GM06990 (cell line): Measurements from ENCODE around the gene CPN2.

Experiments
- DNase-seq: peaks from one replicate; pipeline ENCODE4 v3.0.0-alpha.2; 2011; ENCODE audit not compliant: insufficient read length; ENCODE audit errors: extremely low read depth
- H3K27me3 ChIP-seq: replicated peaks from 2 replicates; pipeline ENCODE4 v1.6.0; 2011; ENCODE audit warnings: low read length; ENCODE audit not compliant: control insufficient read depth, insufficient read depth
- H3K36me3 ChIP-seq: 2 replicates; pipeline ENCODE4 v1.5.1; 2011; ENCODE audit warnings: low read length; ENCODE audit not compliant: control insufficient read depth, insufficient read depth
- H3K4me3 ChIP-seq: replicated peaks from 2 replicates; pipeline ENCODE4 v1.5.1; 2011; ENCODE audit warnings: low read depth, mild to moderate bottlenecking, control low read depth, low read length
- CTCF ChIP-seq: IDR thresholded peaks from 2 replicates; pipeline ENCODE4 v1.5.1; 2011; ENCODE audit warnings: low read length, control low read depth, mild to moderate bottlenecking, inconsistent platforms; ENCODE audit not compliant: insufficient read depth, poor library complexity, severe bottlenecking

CPN2 gene

DNA sequence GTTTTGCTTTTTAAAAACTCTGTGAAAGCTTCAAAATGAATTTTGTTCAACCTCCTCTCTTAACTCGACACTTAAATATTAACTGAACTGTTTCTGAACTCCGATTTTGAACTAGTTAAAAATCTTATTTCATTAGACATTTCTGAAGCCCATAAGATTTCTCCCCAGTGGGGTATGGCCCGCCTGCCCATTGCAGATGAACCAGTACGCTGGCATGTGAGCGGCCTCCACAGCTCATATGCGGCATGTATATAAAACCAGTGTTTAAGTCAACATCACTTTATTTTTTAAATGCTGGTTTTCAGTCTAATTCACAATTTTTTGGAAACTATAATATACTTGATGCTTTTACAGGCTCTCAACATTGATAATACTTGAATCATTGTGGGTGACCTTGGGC lies 50.2 kb downstream of the CPN2 start:
- H3K36me3 ChIP-seq: no peaks in the 10 kb centered on the region
- no peak for DNase-seq
- TF ChIP-seq CTCF: no peak
- no peaks in the 10 kb centered on the region for H3K27me3 ChIP-seq
- H3K4me3 ChIP-seq: no peak overlapping the region

GRCh38 chr3:194300382-194300758 lies 50.8 kb downstream of the CPN2 start:
- no peak overlapping the region for H3K4me3 ChIP-seq
- no peaks in the 10 kb centered on the region for H3K36me3 ChIP-seq
- no peak for DNase-seq
- no peak for TF ChIP-seq CTCF
- H3K27me3 ChIP-seq: no peaks in the 10 kb centered on the region

DNA sequence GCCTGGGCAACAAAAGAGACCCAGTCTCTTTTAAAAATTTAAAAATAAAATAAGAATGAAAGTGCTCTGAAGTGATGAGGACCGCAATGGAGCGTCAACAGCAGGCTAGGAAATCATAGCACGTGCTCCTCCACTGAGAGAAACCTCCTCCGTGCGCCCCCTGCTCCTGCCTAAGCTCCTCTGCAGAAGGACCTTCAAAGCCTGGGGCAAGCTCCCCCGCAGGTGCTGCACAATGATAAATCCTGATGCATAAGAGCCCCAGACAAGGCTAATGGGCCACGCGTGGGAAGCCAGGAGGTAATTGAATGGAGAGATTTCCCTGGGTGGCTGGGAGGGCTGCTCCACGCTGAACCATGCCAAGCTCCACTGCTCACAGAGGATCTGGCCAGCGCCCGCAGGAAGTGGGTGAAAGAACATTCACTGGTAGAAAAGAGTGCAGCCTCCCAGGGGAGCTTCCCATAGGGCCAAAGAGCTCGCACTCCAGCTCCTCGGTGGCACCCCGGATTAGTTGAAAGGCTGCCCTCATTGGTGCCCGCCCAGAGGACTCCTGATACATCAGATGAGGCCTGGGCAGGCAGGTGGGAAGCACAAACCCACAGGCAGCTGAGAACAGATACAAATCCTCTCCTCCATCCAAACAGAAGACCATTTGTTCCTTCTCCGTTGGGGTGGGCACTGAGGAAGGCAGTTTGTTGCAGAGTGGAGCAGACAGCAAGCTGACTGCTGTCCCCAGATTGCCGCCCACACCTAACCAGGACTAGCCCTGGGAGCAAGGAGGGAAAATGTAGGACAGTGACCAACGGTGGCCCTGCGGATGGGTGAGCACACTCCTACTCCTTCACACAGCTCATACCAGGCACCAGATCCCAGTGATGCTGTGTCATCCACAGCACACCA lies 52.5 kb downstream of the CPN2 start:
- no peak for DNase-seq
- TF ChIP-seq CTCF: no peak
- no peaks in the 10 kb centered on the region for H3K27me3 ChIP-seq
- no peak overlapping the region for H3K4me3 ChIP-seq
- H3K36me3 ChIP-seq: no peaks in the 10 kb centered on the region

- Histone ChIP-seq H3K4me3 (no peak overlapping the region), H3K36me3 (no peaks in the 10 kb centered on the region), H3K27me3 (no peaks in the 10 kb centered on the region)
- DNase-seq: no peak
- TF ChIP-seq CTCF: no peak
Measured at GRCh38 chr3:194296454-194297263, 54.5 kb downstream of the CPN2 start.

DNA sequence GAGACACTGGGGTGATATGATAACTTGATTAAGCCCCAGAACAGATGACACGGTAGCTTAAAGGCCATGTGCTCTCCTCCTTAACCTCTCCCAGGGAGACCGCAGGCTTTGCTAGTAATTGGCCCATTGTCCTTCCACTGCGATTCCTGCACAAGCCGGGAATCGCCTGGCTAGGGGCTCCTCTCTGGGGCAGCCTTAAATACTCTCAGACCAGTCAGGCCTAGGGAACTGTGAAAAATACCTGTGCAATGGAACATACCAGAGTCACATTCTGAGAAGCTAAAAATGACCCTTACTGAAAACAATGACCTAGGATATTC lies 56.3 kb downstream of the CPN2 start:
- no peak for TF ChIP-seq CTCF
- DNase-seq: no peak

More for the DNA sequence above, 56.3 kb downstream of the CPN2 start:
- Histone ChIP-seq H3K27me3 (no peaks in the 10 kb centered on the region), H3K4me3 (no peak overlapping the region), H3K36me3 (no peaks in the 10 kb centered on the region)
